GM12878 (cell line): Measurements from ENCODE around the gene STEAP3. TPM values are rescaled to one million over a fixed set of nuclear protein-coding genes. Genes with fewer than 3 reads are reported as not detected.

ENCODE experiments used
- ATAC-seq: fragments of 200-7000 bp; cut with Tn5 transposase; 3 replicates; pipeline ENCODE4 v1.9.1; 2020; ENCODE audit warnings: mild to moderate bottlenecking, moderate library complexity
- BruUV-seq: library from RNA; stranded (reverse); fragments of 400-500 nt; replicated peaks from 2 replicates; lab custom pipeline; 2021; lab: Mats Ljungman, UMichigan
- CTCF ChIA-PET: fragments of 300-600 bp; sonication (Branson Sonifier 250); formaldehyde crosslinking; extraction: SDS; loops from one replicate; lab custom pipeline; 2021; ENCODE audit warnings: inconsistent platforms; lab: Yijun Ruan, JAX
- POLR2A ChIA-PET: fragments of 350-600 bp; formaldehyde crosslinking; extraction: SDS; loops from one replicate; lab custom pipeline; 2021; ENCODE audit warnings: inconsistent platforms; lab: Charles Lee
- RAD21 ChIA-PET: fragments of 300-600 bp; sonication (Branson Sonifier 250); formaldehyde crosslinking; loops from one replicate; lab custom pipeline; 2023; ENCODE audit warnings: antibody characterized with exemption; ENCODE audit not compliant: unreplicated experiment; lab: Charles Lee
- SMC1A ChIA-PET: fragments of 300-600 bp; sonication (Branson Sonifier 250); formaldehyde crosslinking; loops from one replicate; lab custom pipeline; 2023; ENCODE audit not compliant: unreplicated experiment, uncharacterized antibody; lab: Charles Lee
- DNase-seq: peaks from one replicate; pipeline ENCODE4 v3.0.0-alpha.2; 2011; ENCODE audit warnings: low read depth, low spot score
- FAIRE-seq: peaks from 3 replicates; lab custom pipeline; 2011; peaks lifted over from hg19 to GRCh38; lab: Jason Lieb, UNC
- H2AFZ ChIP-seq: 2 replicates; pipeline ENCODE4 v1.6.0; 2011; ENCODE audit warnings: low read depth, low read length, control low read depth; ENCODE audit not compliant: control insufficient read depth
- H3K27ac ChIP-seq: 2 replicates; pipeline ENCODE4 v1.5.1; 2011; ENCODE audit warnings: control low read depth; ENCODE audit not compliant: control insufficient read depth, insufficient read depth
- H3K27me3 ChIP-seq, 2 experiments: replicated peaks in 1 of 2; 2 replicates each; pipeline versions ENCODE4 v1.6.0 to v1.6.1; 2011; ENCODE audit warnings: low read length in 1 of 2; ENCODE audit not compliant: control insufficient read depth in 2 of 2, insufficient read depth in 2 of 2
- H3K36me3 ChIP-seq, 2 experiments: 2 replicates each; pipeline ENCODE4 v1.5.1; 2011; ENCODE audit warnings: low read length in 1 of 2; ENCODE audit not compliant: control insufficient read depth in 2 of 2, insufficient read depth in 2 of 2
- H3K4me1 ChIP-seq: 2 replicates; pipeline ENCODE4 v1.6.1; 2011; ENCODE audit warnings: mild to moderate bottlenecking, low read length, moderate library complexity, mixed read lengths; ENCODE audit not compliant: control insufficient read depth, insufficient read depth
- H3K4me2 ChIP-seq: 2 replicates; pipeline ENCODE4 v1.6.0; 2011; ENCODE audit warnings: control low read depth; ENCODE audit not compliant: control insufficient read depth, insufficient read depth
- H3K4me3 ChIP-seq: fragments of 200-600 bp; sonication (generic); 2 replicates; pipeline ENCODE4 v1.5.1; 2016
- H3K79me2 ChIP-seq: 2 replicates; pipeline ENCODE4 v1.6.0; 2011; ENCODE audit warnings: low read length; ENCODE audit not compliant: control insufficient read depth, insufficient read depth
- H3K9ac ChIP-seq: 2 replicates; pipeline ENCODE4 v1.8.0; 2011; ENCODE audit warnings: low read length, control low read depth, mixed read lengths; ENCODE audit not compliant: control insufficient read depth, insufficient read depth
- H3K9me3 ChIP-seq: replicated peaks from 3 replicates; pipeline ENCODE4 v1.5.1; 2011; ENCODE audit warnings: mild to moderate bottlenecking, low read length; ENCODE audit not compliant: control insufficient read depth, insufficient read depth
- H4K20me1 ChIP-seq: 2 replicates; pipeline ENCODE4 v1.6.0; 2011; ENCODE audit not compliant: control insufficient read depth, insufficient read depth
- BMI1 ChIP-seq: fragments of 450-650 bp; IDR thresholded peaks from 2 replicates; pipeline ENCODE4 v1.6.1; 2016; ENCODE audit warnings: mild to moderate bottlenecking, moderate library complexity, borderline replicate concordance
- CBFB ChIP-seq: IDR thresholded peaks from 2 replicates; pipeline ENCODE4 v1.6.1; 2016; ENCODE audit warnings: antibody characterized with exemption, low read depth
- CEBPB ChIP-seq, 2 experiments: fragments of 150-350 bp in 1 of 2; IDR thresholded peaks; 2 replicates each; pipeline ENCODE4 v1.6.1; 2012 to 2014; ENCODE audit warnings: low read depth in 2 of 2, low read length in 2 of 2, borderline replicate concordance in 1 of 2, inconsistent platforms in 1 of 2
- NKRF ChIP-seq: fragments of 450-650 bp; conservative IDR thresholded peaks from 2 replicates; pipeline ENCODE4 v1.6.1; 2017; ENCODE audit warnings: mild to moderate bottlenecking, moderate library complexity
- WGBS: methylation state at CpG from one replicate; pipeline ENCODE4 v1.1.6; 2016; ENCODE audit warnings: low lambda C conversion rate; ENCODE audit not compliant: insufficient replicate concordance, insufficient coverage; ENCODE audit errors: missing lambda C conversion rate; 5-methylcytosine and 5-hydroxymethylcytosine counted together
- in situ Hi-C: fragments of 300-500 bp; cut with MboI; formaldehyde crosslinking; loops from 9 replicates; pipeline ENCODE4 v1.14.3; 2018; ENCODE audit warnings: mixed read lengths
- intact Hi-C: fragments of 100-400 bp; cut with micrococcal nuclease; formaldehyde crosslinking; loops from one replicate; pipeline ENCODE4 v1.14.2; 2022; ENCODE audit not compliant: unreplicated experiment
- polyA plus RNA-seq, 11 experiments: library from polyadenylated mRNA; depleted of rRNA in 4 of 11; unstranded in 6 of 11; stranded (reverse) in 5 of 11; fragments of >200 nt; fragmentation: Nextera tagmentation in 4 of 11; fragmentation: Illumina TruSeq in 1 of 11; extraction: Ambion mirVana in 4 of 11; extraction: Trizol in 1 of 11; gene quantifications; 1 replicate in 1 of 11; 2 replicates in 10 of 11; pipeline versions ENCODE4 v1.2.1 to v1.2.3, GENCODE V29; 2011 to 2016; ENCODE audit warnings: inconsistent platforms in 2 of 11, missing spikeins in 2 of 11, low read depth in 1 of 11
- total RNA-seq, 4 experiments: library from RNA; depleted of rRNA in 3 of 4; stranded (reverse); fragments of >200 nt in 3 of 4; fragmentation: Illumina TruSeq in 1 of 4; extraction: Trizol in 1 of 4; gene quantifications; 2 replicates each; pipeline versions ENCODE4 v1.2.1 to v1.2.3, GENCODE V29; 2013 to 2021

STEAP3 gene
- total and polyA plus RNA-seq, 10 of the 15 experiments (the other 5 are each of a cell fraction or from before 2014, with no cell fraction given): 0.42 to 8.3 (median 4.8) TPM

- FAIRE-seq: peak; percentile 31
- WGBS: 60% methylated on average over 12 of the region's 12 CpGs
- Histone ChIP-seq H3K27me3 (no peaks in the 10 kb centered on the region), H3K4me2 (no peak overlapping the region), H3K9ac (no peak overlapping the region), H3K79me2 (no peaks in the 10 kb centered on the region), H2AFZ (no peak overlapping the region), H3K27ac (no peak overlapping the region), H3K36me3 (no peaks in the 10 kb centered on the region; a peak in 1 of 4 replicates), H3K9me3 (no peaks in the 10 kb centered on the region), H3K4me3 (no peak overlapping the region)
- BruUV-seq: no TSS peak
- no peak for DNase-seq
- SMC1A ChIA-PET: interaction anchor here (0.8 to 1.3 kb wide), 2 partner anchors 12 to 27 kb away, joined by 3 read pairs; no protein-coding TSS in a partner anchor
- RAD21 ChIA-PET: no interaction called here
- no peak for ATAC-seq
- intact Hi-C loops: no loop called here
- in situ Hi-C loops: no loop called here
- POLR2A ChIA-PET: interaction anchor here (0.6 kb wide), 1 partner anchor 258 kb away, joined by 3 read pairs; no protein-coding TSS in a partner anchor
- CTCF ChIA-PET: interaction anchor here (0.6 kb wide), 1 partner anchor 45 kb away, joined by 4 read pairs; no protein-coding TSS in a partner anchor
- TF ChIP-seq CEBPB (IDR thresholded peaks at IDR 0.05; ENCODE audit: borderline replicate concordance in 1 of 2, low read depth in 2 of 2, low read length in 2 of 2): no peak
- no peak for TF ChIP-seq NKRF
- TF ChIP-seq BMI1: no peak
- no peak for TF ChIP-seq CBFB
- TF ChIP-seq, all 136 proteins: peak for 0
- Histone ChIP-seq H4K20me1 (no peaks in the 10 kb centered on the region), H3K4me1 (no peaks in the 10 kb centered on the region)
Observed at GRCh38 chr2:119252186-119253113, 28.8 kb downstream of the STEAP3 start.
